Ishikawa (cell line): ENCODE data around the gene LBHD2.

ENCODE experiments used
- CEBPB ChIP-seq: IDR thresholded peaks from 2 replicates; pipeline ENCODE4 v1.6.1; 2012
- CREB1 ChIP-seq: IDR thresholded peaks from 2 replicates; pipeline ENCODE4 v1.6.1; 2012; ENCODE audit warnings: low read depth
- EGR1 ChIP-seq: IDR thresholded peaks from 2 replicates; pipeline ENCODE4 v1.6.1; 2012
- EP300 ChIP-seq: IDR thresholded peaks from 2 replicates; pipeline ENCODE4 v1.6.1; 2012; ENCODE audit warnings: borderline replicate concordance
- FOXM1 ChIP-seq: IDR thresholded peaks from 2 replicates; pipeline ENCODE4 v1.6.1; 2012; ENCODE audit warnings: low read depth, borderline replicate concordance
- NFIC ChIP-seq: IDR thresholded peaks from 2 replicates; pipeline ENCODE4 v1.6.1; 2012
- RAD21 ChIP-seq: IDR thresholded peaks from 2 replicates; pipeline ENCODE4 v1.6.1; 2012; ENCODE audit warnings: low read depth
- TAF1 ChIP-seq: IDR thresholded peaks from 2 replicates; pipeline ENCODE4 v1.6.1; 2012; ENCODE audit warnings: low read depth, mild to moderate bottlenecking
- TCF12 ChIP-seq: IDR thresholded peaks from 2 replicates; pipeline ENCODE4 v1.6.1; 2012; ENCODE audit warnings: low read depth
- TEAD4 ChIP-seq: IDR thresholded peaks from 2 replicates; pipeline ENCODE4 v1.6.1; 2012
- YY1 ChIP-seq: IDR thresholded peaks from 2 replicates; pipeline ENCODE4 v1.6.1; 2012; ENCODE audit warnings: low read depth
- ZBTB7A ChIP-seq: IDR thresholded peaks from 2 replicates; pipeline ENCODE4 v1.6.1; 2012; ENCODE audit warnings: low read depth
- TF ChIP-seq, protein P1 (sequence below): IDR thresholded peaks from 2 replicates; pipeline ENCODE4 v1.6.1; 2012
- TF ChIP-seq, protein P2 (sequence below): IDR thresholded peaks from 2 replicates; pipeline ENCODE4 v1.6.1; 2012; ENCODE audit warnings: low read depth, mild to moderate bottlenecking
- TF ChIP-seq, protein P3 (sequence below): IDR thresholded peaks from 2 replicates; pipeline ENCODE4 v1.6.1; 2012

Gene LBHD2

DNA sequence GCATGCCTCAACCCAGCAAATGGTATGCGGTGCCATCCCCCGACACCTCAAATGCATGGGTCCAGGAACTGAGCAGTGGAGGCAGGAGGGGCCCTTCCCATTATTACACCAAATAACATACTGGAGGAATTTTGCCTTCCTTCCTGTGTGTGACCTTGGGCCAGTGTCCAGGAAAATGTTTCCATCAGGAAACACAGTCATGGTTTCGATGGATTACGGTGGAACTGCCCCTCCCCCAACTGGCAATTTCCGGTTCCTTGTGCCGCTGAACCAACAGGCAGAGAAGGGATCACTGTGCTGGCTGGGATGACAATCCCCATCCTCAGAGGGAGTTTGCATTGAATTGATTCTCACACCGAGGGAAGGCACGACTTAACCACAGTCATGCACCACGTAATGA lies 17.6 kb upstream of the LBHD2 start:
- no peak for TF ChIP-seq TAF1
- peak; percentile 50 for TF ChIP-seq EP300

- TF ChIP-seq, protein P1, sequence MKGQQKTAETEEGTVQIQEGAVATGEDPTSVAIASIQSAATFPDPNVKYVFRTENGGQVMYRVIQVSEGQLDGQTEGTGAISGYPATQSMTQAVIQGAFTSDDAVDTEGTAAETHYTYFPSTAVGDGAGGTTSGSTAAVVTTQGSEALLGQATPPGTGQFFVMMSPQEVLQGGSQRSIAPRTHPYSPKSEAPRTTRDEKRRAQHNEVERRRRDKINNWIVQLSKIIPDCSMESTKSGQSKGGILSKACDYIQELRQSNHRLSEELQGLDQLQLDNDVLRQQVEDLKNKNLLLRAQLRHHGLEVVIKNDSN = 0 out of 2 replicates have a peak, but pooled peaks have one; percentile 15
- no peak for TF ChIP-seq ZBTB7A
- TF ChIP-seq CEBPB = peak; percentile 74
- TF ChIP-seq FOXM1 = peak; percentile 68; the same call in 1 of the 2 replicates
- peak; percentile 27; the same call in 1 of the 2 replicates for TF ChIP-seq YY1
- TF ChIP-seq, protein P2, sequence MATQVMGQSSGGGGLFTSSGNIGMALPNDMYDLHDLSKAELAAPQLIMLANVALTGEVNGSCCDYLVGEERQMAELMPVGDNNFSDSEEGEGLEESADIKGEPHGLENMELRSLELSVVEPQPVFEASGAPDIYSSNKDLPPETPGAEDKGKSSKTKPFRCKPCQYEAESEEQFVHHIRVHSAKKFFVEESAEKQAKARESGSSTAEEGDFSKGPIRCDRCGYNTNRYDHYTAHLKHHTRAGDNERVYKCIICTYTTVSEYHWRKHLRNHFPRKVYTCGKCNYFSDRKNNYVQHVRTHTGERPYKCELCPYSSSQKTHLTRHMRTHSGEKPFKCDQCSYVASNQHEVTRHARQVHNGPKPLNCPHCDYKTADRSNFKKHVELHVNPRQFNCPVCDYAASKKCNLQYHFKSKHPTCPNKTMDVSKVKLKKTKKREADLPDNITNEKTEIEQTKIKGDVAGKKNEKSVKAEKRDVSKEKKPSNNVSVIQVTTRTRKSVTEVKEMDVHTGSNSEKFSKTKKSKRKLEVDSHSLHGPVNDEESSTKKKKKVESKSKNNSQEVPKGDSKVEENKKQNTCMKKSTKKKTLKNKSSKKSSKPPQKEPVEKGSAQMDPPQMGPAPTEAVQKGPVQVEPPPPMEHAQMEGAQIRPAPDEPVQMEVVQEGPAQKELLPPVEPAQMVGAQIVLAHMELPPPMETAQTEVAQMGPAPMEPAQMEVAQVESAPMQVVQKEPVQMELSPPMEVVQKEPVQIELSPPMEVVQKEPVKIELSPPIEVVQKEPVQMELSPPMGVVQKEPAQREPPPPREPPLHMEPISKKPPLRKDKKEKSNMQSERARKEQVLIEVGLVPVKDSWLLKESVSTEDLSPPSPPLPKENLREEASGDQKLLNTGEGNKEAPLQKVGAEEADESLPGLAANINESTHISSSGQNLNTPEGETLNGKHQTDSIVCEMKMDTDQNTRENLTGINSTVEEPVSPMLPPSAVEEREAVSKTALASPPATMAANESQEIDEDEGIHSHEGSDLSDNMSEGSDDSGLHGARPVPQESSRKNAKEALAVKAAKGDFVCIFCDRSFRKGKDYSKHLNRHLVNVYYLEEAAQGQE = no peak
- no peak for TF ChIP-seq TAF1
- TF ChIP-seq CREB1 = no peak
- TF ChIP-seq EGR1 = no peak
- peak; percentile 94 for TF ChIP-seq NFIC
- no peak for TF ChIP-seq RAD21
- TF ChIP-seq, protein P3, sequence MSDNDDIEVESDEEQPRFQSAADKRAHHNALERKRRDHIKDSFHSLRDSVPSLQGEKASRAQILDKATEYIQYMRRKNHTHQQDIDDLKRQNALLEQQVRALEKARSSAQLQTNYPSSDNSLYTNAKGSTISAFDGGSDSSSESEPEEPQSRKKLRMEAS = peak; percentile 61
- peak; percentile 91 for TF ChIP-seq TEAD4
- TF ChIP-seq TCF12 = peak; percentile 75
- peak; percentile 90 for TF ChIP-seq EP300
Observed at GRCh38 chr14:103067231-103067954, 16.6 kb upstream of the LBHD2 start.

GRCh38 chr14:103068351-103069073 lies 15.5 kb upstream of the LBHD2 start:
- TF ChIP-seq, protein P1 = no peak
- TF ChIP-seq YY1 = no peak
- TF ChIP-seq CEBPB = no peak
- TF ChIP-seq NFIC = no peak
- TF ChIP-seq, protein P3 = no peak
- TF ChIP-seq CREB1 = no peak
- TF ChIP-seq ZBTB7A = no peak
- TF ChIP-seq, protein P2 = no peak
- TF ChIP-seq TEAD4 = no peak
- no peak for TF ChIP-seq RAD21
- TF ChIP-seq EGR1 = no peak
- no peak for TF ChIP-seq TAF1
- no peak for TF ChIP-seq FOXM1
- no peak for TF ChIP-seq TCF12

- no peak for TF ChIP-seq TEAD4
- no peak for TF ChIP-seq TAF1
- TF ChIP-seq, protein P2 = no peak
- TF ChIP-seq TCF12 = no peak
- no peak for TF ChIP-seq CEBPB
- TF ChIP-seq ZBTB7A = no peak
Observed at GRCh38 chr14:103070263-103070885, 13.6 kb upstream of the LBHD2 start.
